Endothelial cell of umbilical vein (primary cell): ENCODE data around the gene PSG4.
"Not testable (repeated sequence)": the region's sequence is repeated elsewhere in the genome, so short reads cannot be mapped to it uniquely, and the experiment has no call there.

Source experiments
- EZH2 ChIP-seq: IDR thresholded peaks from 2 replicates; pipeline ENCODE4 v1.6.1; 2012; ENCODE audit warnings: borderline replicate concordance, low read depth, mild to moderate bottlenecking, moderate library complexity, low read length, inconsistent platforms; ENCODE audit not compliant: severe bottlenecking
- FOS ChIP-seq: IDR thresholded peaks from 2 replicates; pipeline ENCODE4 v1.6.1; 2011; ENCODE audit warnings: mild to moderate bottlenecking, low read length, moderate library complexity, borderline replicate concordance; ENCODE audit not compliant: insufficient read depth
- GATA2 ChIP-seq: IDR thresholded peaks from 2 replicates; pipeline ENCODE4 v1.7.0; 2011; ENCODE audit warnings: low read depth, mild to moderate bottlenecking, moderate library complexity, mixed read lengths, low read length; ENCODE audit not compliant: insufficient read length, insufficient read depth
- JUN ChIP-seq: IDR thresholded peaks from 2 replicates; pipeline ENCODE4 v1.6.1; 2011; ENCODE audit warnings: borderline replicate concordance, low read depth; ENCODE audit not compliant: insufficient read length, insufficient read depth
- MYC ChIP-seq: IDR thresholded peaks from one replicate; pipeline ENCODE4 v1.6.1; 2011; ENCODE audit warnings: mild to moderate bottlenecking, low read depth, low read length
- POLR2A ChIP-seq: IDR thresholded peaks from 2 replicates; pipeline ENCODE4 v1.6.1; 2012; ENCODE audit warnings: low read depth, mild to moderate bottlenecking, control low read depth, low read length
- POLR2AphosphoS5 ChIP-seq: IDR thresholded peaks from 2 replicates; pipeline ENCODE4 v1.6.1; 2012; ENCODE audit warnings: low read depth, mild to moderate bottlenecking, control low read depth, low read length, moderate library complexity; ENCODE audit not compliant: insufficient read depth
- TF ChIP-seq, protein P1 (sequence below), 2 donors: IDR thresholded peaks; 1 replicate in 1 of 2; 2 replicates in 1 of 2; pipeline ENCODE4 v1.5.1; 2011; ENCODE audit warnings: low read length in 2 of 2, mild to moderate bottlenecking in 2 of 2, moderate library complexity in 2 of 2, control low read depth in 1 of 2, inconsistent platforms in 1 of 2, low read depth in 1 of 2; ENCODE audit not compliant: insufficient read depth in 1 of 2; ENCODE audit errors: extremely low read depth in 1 of 2
- TF ChIP-seq, protein P2 (sequence below): IDR thresholded peaks from 2 replicates; pipeline ENCODE4 v1.6.1; 2011; ENCODE audit not compliant: insufficient read depth, insufficient read length

DNA sequence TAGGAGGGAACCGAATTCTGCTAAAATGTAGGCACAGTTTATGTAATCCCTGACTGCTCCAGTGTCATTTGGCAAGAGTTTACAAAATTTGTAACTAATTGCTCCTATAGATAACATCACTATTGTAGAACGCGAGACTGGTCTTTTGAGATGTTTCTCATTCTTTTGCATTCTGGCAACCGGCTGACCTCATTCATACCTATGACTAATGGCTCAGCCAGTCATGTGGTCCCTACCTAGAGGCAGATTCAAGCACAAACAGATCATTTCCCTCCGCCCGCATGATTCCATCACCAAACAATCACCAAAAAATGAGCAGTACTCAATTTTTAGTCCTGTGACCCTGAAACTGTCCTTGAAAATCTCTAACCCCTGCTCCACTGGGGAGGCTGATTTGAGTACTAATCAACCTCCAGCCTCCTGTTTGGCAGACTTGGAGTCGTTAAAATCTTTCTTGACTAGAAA lies 4.1 kb downstream of the PSG4 start:
- not testable (repeated sequence) for TF ChIP-seq POLR2AphosphoS5, POLR2A, MYC, EZH2, FOS, GATA2, JUN
- TF ChIP-seq, protein P1, sequence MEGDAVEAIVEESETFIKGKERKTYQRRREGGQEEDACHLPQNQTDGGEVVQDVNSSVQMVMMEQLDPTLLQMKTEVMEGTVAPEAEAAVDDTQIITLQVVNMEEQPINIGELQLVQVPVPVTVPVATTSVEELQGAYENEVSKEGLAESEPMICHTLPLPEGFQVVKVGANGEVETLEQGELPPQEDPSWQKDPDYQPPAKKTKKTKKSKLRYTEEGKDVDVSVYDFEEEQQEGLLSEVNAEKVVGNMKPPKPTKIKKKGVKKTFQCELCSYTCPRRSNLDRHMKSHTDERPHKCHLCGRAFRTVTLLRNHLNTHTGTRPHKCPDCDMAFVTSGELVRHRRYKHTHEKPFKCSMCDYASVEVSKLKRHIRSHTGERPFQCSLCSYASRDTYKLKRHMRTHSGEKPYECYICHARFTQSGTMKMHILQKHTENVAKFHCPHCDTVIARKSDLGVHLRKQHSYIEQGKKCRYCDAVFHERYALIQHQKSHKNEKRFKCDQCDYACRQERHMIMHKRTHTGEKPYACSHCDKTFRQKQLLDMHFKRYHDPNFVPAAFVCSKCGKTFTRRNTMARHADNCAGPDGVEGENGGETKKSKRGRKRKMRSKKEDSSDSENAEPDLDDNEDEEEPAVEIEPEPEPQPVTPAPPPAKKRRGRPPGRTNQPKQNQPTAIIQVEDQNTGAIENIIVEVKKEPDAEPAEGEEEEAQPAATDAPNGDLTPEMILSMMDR (IDR thresholded peaks at IDR 0.05; ENCODE audit: extremely low read depth in 1 of 2, insufficient read depth in 1 of 2, low read depth in 1 of 2, low read length in 2 of 2): not testable (repeated sequence)
- TF ChIP-seq, protein P2, sequence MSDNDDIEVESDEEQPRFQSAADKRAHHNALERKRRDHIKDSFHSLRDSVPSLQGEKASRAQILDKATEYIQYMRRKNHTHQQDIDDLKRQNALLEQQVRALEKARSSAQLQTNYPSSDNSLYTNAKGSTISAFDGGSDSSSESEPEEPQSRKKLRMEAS: not testable (repeated sequence)
